Adrenal gland (tissue), 12 donors: Measurements from ENCODE around the gene DDX41. TPM values are rescaled to one million over a fixed set of nuclear protein-coding genes. Genes with fewer than 3 reads are reported as not detected.

ENCODE experiments used
- DNase-seq, 7 donors: peaks; one replicate each; pipeline ENCODE4 v3.0.0-alpha.2; 2019 to 2020
- H3K27ac ChIP-seq, 5 donors: fragments of 200-600 bp; sonication (generic) in 4 of 5; 1 replicate in 3 of 5; 2 replicates in 2 of 5; pipeline versions ENCODE4 v1.5.1 to v1.8.0; 2016 to 2020; ENCODE audit warnings: mild to moderate bottlenecking in 1 of 5
- H3K27me3 ChIP-seq: fragments of 200-600 bp; 2 replicates; pipeline ENCODE4 v1.8.0; 2021
- H3K36me3 ChIP-seq, 2 donors: fragments of 200-600 bp; replicated peaks in 1 of 2; 1 replicate in 1 of 2; 2 replicates in 1 of 2; pipeline versions ENCODE4 v1.5.1 to v1.8.0; 2018 to 2022
- H3K4me1 ChIP-seq, 2 donors: fragments of 200-600 bp; replicated peaks in 1 of 2; 1 replicate in 1 of 2; 2 replicates in 1 of 2; pipeline versions ENCODE4 v1.5.1 to v1.8.0; 2018 to 2021
- H3K4me3 ChIP-seq, 4 donors: fragments of 200-600 bp; sonication (generic) in 3 of 4; one replicate each; pipeline ENCODE4 v1.5.1; 2016 to 2018
- H3K9me3 ChIP-seq, 3 donors: fragments of 200-600 bp; sonication (generic) in 1 of 3; replicated peaks in 1 of 3; 1 replicate in 2 of 3; 2 replicates in 1 of 3; pipeline versions ENCODE4 v1.5.1 to v1.8.0; 2016 to 2021
- CTCF ChIP-seq, 6 experiments: fragments of 450-650 bp in 4 of 6; fragments of 200-600 bp in 2 of 6; sonication (generic) in 1 of 6; IDR thresholded peaks; 1 replicate in 5 of 6; 2 replicates in 1 of 6; pipeline versions ENCODE4 v1.5.1 to v1.8.0; 2016 to 2021; ENCODE audit warnings: antibody characterized with exemption in 6 of 6, mild to moderate bottlenecking in 2 of 6, moderate library complexity in 1 of 6
- POLR2A ChIP-seq, 2 donors: fragments of 450-650 bp; IDR thresholded peaks; one replicate each; pipeline ENCODE4 v1.6.1; 2017; ENCODE audit warnings: antibody characterized with exemption in 2 of 2, mild to moderate bottlenecking in 2 of 2, moderate library complexity in 1 of 2
- WGBS, 4 donors: extraction: QIAGEN DNeasy Blood & Tissue Kit in 2 of 4; methylation state at CpG; one replicate each; pipeline versions ENCODE4 v1.1.5 to v1.1.7; 2013 to 2017; 5-methylcytosine and 5-hydroxymethylcytosine counted together
- intact Hi-C, 2 donors: fragments of 100-400 bp; cut with DNase I; formaldehyde crosslinking; loops; one replicate each; pipeline versions ENCODE4 v1.14.1 to v1.15.0; 2022 to 2023
- polyA plus RNA-seq, 3 donors: library from polyadenylated mRNA; stranded (reverse); fragments of 200-250 nt in 2 of 3; fragments of 350-450 nt in 1 of 3; fragmentation: Illumina TruSeq in 1 of 3; extraction: RNeasy Lipid Tissue Mini Kit (QIAGEN cat#74804) in 1 of 3; gene quantifications; one replicate each; pipeline ENCODE4 v1.2.3, GENCODE V29; 2013 to 2014
- total RNA-seq, 9 donors: library from RNA; depleted of rRNA in 4 of 9; stranded (reverse); fragments of >200 nt in 4 of 9; fragments of 120-200 nt in 1 of 9; fragmentation: NEBNext Ultra II Directional in 1 of 9; extraction: Animal tissue kit (Norgen Biotek cat#: 25700) in 1 of 9; gene quantifications; one replicate each; pipeline versions ENCODE4 v1.1.0 to v1.2.4, GENCODE V29; 2013 to 2023
- donor health status: healthy with polysubstance abuse.
- donor health status: Bipolar disorder and iron deficiency.
- donor health status: DM: yes; HTN: yes; CAD: no.
- donor health status: DM: no; HTN: no; CAD: no.
- donor health status: DM: no; HTN: no; CAD: no.
- donor health status: DM: yes; HTN: yes; CAD: no.

The DDX41 gene
- total and polyA plus RNA-seq, 12 donors, result 47.0 to 180 (median 116) TPM

GRCh38 chr5:177498013-177498787, 18.6 kb downstream of the DDX41 start:
- Histone ChIP-seq H3K4me3 (peak overlapping the region in 2 of 4 donors; percentile 58 to 65), H3K4me1 (peaks cover 29 to 41% of the 10 kb centered on the region in 2 donors), H3K27ac (peak overlapping the region in 2 of 5 donors; percentile 50 to 57), H3K9me3 (no peaks in the 10 kb centered on the region), H3K27me3 (no peaks in the 10 kb centered on the region), H3K36me3 (no peaks in the 10 kb centered on the region)
- peak in 4 of 7 donors; percentile 53 to 61 (median 57) for DNase-seq
- 7 to 10% (median 8%) methylated on average over 32 to 48 of the region's 48 CpGs for WGBS, 4 donors
- intact Hi-C loops, result no loop called here
- no peak for TF ChIP-seq CTCF (IDR thresholded peaks at IDR 0.05)

GRCh38 chr5:177497292-177498012, 19.3 kb downstream of the DDX41 start, which contains the start of gene PDLIM7:
TSS of gene PDLIM7 (minus strand) at chr5:177497604. CDS start at chr5:177496512, 1,092 bp downstream.
- TF ChIP-seq CTCF (IDR thresholded peaks at IDR 0.05) (peak in 2 of 6 experiments; percentile 3 to 18), POLR2A (IDR thresholded peaks at IDR 0.05) (peak; percentile 91 to 94)
- H3K4me1 ChIP-seq, result peaks cover 29 to 41% of the 10 kb centered on the region in 2 donors
- peaks cover 0 to 2% of the 10 kb centered on the region in 2 donors for H3K36me3 ChIP-seq
- WGBS, 4 donors, result 0 to 2% (median 1%) methylated on average over 9 to 73 of the region's 73 CpGs
- H3K9me3 ChIP-seq, result no peaks in the 10 kb centered on the region
- DNase-seq, result peak; percentile 92 to 97 (median 96)
- H3K27ac ChIP-seq, result peak within 1 kb of the TSS in 4 of 5 donors; percentile 66 to 89 (median 74)
- H3K4me3 ChIP-seq, result peak within 1 kb of the TSS in 3 of 4 donors; percentile 21 to 65 (median 58)
- no peaks in the 10 kb centered on the region for H3K27me3 ChIP-seq
- intact Hi-C loops, result no loop called here

GRCh38 chr5:177496727-177497291, 20.0 kb downstream of the DDX41 start:
- intact Hi-C loops, result no loop called here

More at GRCh38 chr5:177496727-177497291, 20.0 kb downstream of the DDX41 start:
- H3K9me3 ChIP-seq, result no peaks in the 10 kb centered on the region
- peak overlapping the region in 3 of 4 donors; percentile 21 to 65 (median 58) for H3K4me3 ChIP-seq
- H3K4me1 ChIP-seq, result peaks cover 29 to 41% of the 10 kb centered on the region in 2 donors
- WGBS, 4 donors, result 0 to 4% (median 2%) methylated on average over 9 to 29 of the region's 29 CpGs
- no peaks in the 10 kb centered on the region for H3K27me3 ChIP-seq
- peaks cover 0 to 8% of the 10 kb centered on the region in 2 donors for H3K36me3 ChIP-seq
- DNase-seq, result peak; percentile 59 to 81 (median 67)
- peak in 1 of 2 donors; percentile 9 for TF ChIP-seq POLR2A (IDR thresholded peaks at IDR 0.05)
- TF ChIP-seq CTCF (IDR thresholded peaks at IDR 0.05), result no peak
- peak overlapping the region in 4 of 5 donors; percentile 66 to 89 (median 74) for H3K27ac ChIP-seq
